ENCODE data around the gene S100A7. TPM values are rescaled to one million over a fixed set of nuclear protein-coding genes. Genes with fewer than 3 reads are reported as not detected.

Gene S100A7
- total RNA-seq (not detected), polyA plus RNA-seq (ENCODE audit: insufficient read length in 2 of 2) (not detected)
- long read RNA-seq, donor 1, result 0 reads
- long read RNA-seq, donor 2, result 0 reads
- long read RNA-seq, donor 3, result 0 reads
- long read RNA-seq, donor 4, result 0 reads

DNA sequence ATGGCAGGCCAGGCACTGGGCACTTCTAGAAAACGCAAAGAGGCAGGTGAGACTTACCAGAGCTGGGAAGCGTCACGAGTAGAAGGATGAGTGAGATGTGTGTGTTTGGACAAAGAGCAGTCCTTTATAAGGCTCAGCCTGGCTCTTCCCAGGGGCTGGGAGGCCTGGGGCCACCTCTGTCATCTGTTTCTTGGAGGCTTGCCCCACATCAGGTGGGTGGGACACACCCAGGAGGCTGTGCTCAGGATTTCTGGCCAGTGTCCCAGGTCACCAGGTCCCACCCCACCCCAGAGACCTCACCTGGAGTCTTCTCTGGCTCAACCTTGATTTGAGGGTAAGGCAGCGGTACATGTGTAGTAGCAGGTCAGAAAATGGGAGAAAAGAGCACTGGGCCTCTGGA, at the start of gene S100A7:
TSS of gene S100A7 (minus strand) at position 101 of the 400 bp plus-strand sequence. CDS start 1,638 bp downstream, outside the sequence.
- H3K9me3 ChIP-seq (ENCODE audit: control insufficient read depth, insufficient read depth, low read length), result no peaks in the 10 kb centered on the region
- no peaks in the 10 kb centered on the region for H3K4me1 ChIP-seq (ENCODE audit: control insufficient read depth, insufficient read depth, low read length)
- WGBS (ENCODE audit: insufficient coverage), result 67% methylated on average over 2 of the region's 4 CpGs
- H3K4me3 ChIP-seq (ENCODE audit: low read depth, low read length), result no peak within 1 kb of the TSS
- no peak for DNase-seq (ENCODE audit: low read depth in 4 of 6, low spot score in 6 of 6)
- H3K27ac ChIP-seq (ENCODE audit: low read depth, low read length), result no peak within 1 kb of the TSS
- H3K27me3 ChIP-seq (ENCODE audit: control insufficient read depth, insufficient read depth, low read length), result peaks cover 2% of the 10 kb centered on the region
- no peaks in the 10 kb centered on the region for H3K36me3 ChIP-seq (ENCODE audit: control insufficient read depth, insufficient read depth, low read length)

DNA sequence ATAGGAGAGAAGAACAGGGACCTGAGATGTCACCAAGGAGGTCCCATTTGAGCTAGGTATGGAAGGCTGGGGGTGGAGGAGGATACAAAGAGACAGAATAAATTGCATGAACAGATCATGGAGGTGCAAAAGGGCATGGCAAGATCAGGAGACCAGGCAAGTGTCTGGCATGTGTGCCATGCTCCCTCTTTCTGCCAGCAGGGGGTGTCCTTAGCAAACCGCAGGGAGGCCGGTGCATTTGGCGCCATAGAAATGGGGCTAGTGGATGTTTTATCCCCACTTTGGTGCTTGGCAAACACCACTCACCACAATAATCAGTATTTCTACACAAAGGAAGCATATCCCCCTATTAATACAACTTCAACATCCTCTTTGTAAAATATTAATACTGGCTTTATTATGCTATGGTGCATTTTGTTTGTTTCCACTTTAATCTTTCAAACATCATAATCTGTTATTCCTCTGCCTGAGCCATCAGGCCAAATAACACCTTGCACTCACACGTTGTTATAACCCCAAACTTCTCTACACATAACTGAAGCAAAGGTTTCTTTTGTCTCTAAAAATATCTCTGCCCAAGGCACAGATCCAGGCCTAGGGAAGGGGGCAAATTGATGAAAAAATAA, 49.4 kb upstream of the S100A7 start:
- peak in 1 of 6 donors; percentile 27 for DNase-seq (ENCODE audit: low read depth in 4 of 6, low spot score in 6 of 6)

DNA sequence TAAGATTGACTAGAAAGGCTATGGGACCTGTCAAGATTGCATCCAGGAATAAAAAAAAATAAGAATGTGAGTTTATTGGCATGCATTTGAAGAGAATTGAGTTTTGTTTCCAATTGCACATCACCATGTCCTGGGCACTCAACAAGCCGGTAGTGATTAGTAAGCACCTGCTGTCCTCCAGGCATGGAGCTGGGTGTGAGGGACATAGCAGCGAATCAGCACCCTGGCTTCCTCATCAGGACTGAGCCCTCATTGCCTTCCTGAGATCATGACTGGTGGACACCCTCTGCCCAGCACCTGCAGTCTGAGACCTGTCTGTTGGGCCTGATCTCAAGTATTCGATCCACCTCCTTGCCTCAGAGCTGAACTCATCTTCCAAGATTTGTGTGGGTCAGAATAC, 48.6 kb upstream of the S100A7 start:
- no peaks in the 10 kb centered on the region for H3K9me3 ChIP-seq (ENCODE audit: control insufficient read depth, insufficient read depth, low read length)
- 94% methylated on average over 3 of the region's 3 CpGs for WGBS (ENCODE audit: insufficient coverage)
- no peak overlapping the region for H3K4me3 ChIP-seq (ENCODE audit: low read depth, low read length)
- no peaks in the 10 kb centered on the region for H3K27me3 ChIP-seq (ENCODE audit: control insufficient read depth, insufficient read depth, low read length)
- H3K27ac ChIP-seq (ENCODE audit: low read depth, low read length), result no peak overlapping the region
- DNase-seq (ENCODE audit: low read depth in 4 of 6, low spot score in 6 of 6), result no peak
- H3K36me3 ChIP-seq (ENCODE audit: control insufficient read depth, insufficient read depth, low read length), result no peaks in the 10 kb centered on the region
- peaks cover 10% of the 10 kb centered on the region for H3K4me1 ChIP-seq (ENCODE audit: control insufficient read depth, insufficient read depth, low read length)

More for the DNA sequence above, 49.4 kb upstream of the S100A7 start:
- no peaks in the 10 kb centered on the region for H3K9me3 ChIP-seq (ENCODE audit: control insufficient read depth, insufficient read depth, low read length)
- no peak overlapping the region for H3K4me3 ChIP-seq (ENCODE audit: low read depth, low read length)
- no CpG with 5 or more reads among the region's 4 CpGs for WGBS (ENCODE audit: insufficient coverage)
- H3K36me3 ChIP-seq (ENCODE audit: control insufficient read depth, insufficient read depth, low read length), result no peaks in the 10 kb centered on the region
- H3K27ac ChIP-seq (ENCODE audit: low read depth, low read length), result no peak overlapping the region
- H3K4me1 ChIP-seq (ENCODE audit: control insufficient read depth, insufficient read depth, low read length), result peaks cover 10% of the 10 kb centered on the region
- H3K27me3 ChIP-seq (ENCODE audit: control insufficient read depth, insufficient read depth, low read length), result no peaks in the 10 kb centered on the region

DNA sequence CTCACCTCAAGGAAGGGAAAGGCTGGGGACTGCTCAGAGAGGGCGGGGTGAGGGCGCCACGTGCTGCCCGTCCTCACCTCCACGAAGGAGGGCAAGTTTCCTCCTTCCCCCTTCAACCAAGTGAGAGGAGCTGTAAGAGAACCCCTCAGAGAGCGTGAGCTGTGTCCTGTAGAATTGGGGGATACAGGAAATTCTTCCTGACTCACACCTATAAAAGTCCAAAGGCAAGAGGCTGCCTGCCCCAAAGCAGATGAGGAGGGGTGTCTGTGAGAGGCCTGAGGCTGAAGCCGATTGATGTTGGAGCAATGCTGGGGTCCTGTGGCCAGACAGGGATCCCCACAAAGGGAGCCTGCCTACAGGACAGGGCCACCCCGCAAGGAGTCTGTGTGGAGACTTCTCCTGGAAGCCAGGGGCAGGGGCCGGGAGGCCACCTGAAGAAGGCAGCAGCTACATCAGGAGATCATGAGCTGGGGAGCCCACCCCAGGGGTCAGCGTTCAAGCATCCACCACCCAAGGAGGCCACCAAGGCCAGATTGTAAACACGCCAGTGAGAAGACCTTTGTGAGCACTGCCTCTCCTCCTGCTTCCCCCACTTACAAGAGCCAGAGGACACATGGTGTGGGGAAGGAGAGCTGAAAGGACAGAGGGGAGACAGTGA, 47.6 kb upstream of the S100A7 start:
- H3K4me3 ChIP-seq (ENCODE audit: low read depth, low read length), result no peak overlapping the region
- peaks cover 10% of the 10 kb centered on the region for H3K4me1 ChIP-seq (ENCODE audit: control insufficient read depth, insufficient read depth, low read length)
- H3K36me3 ChIP-seq (ENCODE audit: control insufficient read depth, insufficient read depth, low read length), result no peaks in the 10 kb centered on the region
- no peak overlapping the region for H3K27ac ChIP-seq (ENCODE audit: low read depth, low read length)
- no peak for DNase-seq (ENCODE audit: low read depth in 4 of 6, low spot score in 6 of 6)
- no peaks in the 10 kb centered on the region for H3K9me3 ChIP-seq (ENCODE audit: control insufficient read depth, insufficient read depth, low read length)
- no peaks in the 10 kb centered on the region for H3K27me3 ChIP-seq (ENCODE audit: control insufficient read depth, insufficient read depth, low read length)
- WGBS (ENCODE audit: insufficient coverage), result 84% methylated on average over 4 of the region's 11 CpGs

DNA sequence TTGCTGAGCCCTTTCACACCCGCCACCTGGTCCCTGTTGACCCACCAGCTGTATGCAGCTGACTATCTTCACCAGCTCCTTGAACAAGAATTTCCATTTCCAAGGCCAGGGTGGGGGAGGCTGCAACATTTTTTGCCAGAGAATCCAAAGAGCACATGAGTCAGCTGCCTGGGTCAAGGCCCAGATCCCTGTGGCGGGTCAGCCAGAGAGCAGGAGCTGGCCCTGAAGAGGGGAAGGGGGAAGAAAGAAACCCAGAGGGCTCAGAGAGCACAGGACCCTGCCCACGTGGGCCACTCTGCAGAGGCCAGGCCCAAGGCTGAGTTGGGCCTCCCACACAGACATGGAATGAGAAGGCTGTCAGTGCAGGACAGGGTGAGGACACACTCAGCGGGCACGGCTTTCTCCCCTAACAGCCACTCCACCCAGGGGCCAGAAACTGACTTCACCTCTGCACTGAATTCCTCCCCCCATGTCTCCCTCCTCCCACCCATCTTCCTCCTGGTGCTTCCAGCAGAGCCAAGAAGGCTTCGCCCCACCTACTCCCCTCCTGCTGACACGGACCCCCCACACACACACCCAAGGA, 46.5 kb upstream of the S100A7 start:
- peak in 1 of 6 donors; percentile 55 for DNase-seq (ENCODE audit: low read depth in 4 of 6, low spot score in 6 of 6)
- Histone ChIP-seq H3K27ac (ENCODE audit: low read depth, low read length) (peak overlapping the region; percentile 47), H3K36me3 (ENCODE audit: control insufficient read depth, insufficient read depth, low read length) (no peaks in the 10 kb centered on the region), H3K4me1 (ENCODE audit: control insufficient read depth, insufficient read depth, low read length) (peaks cover 10% of the 10 kb centered on the region), H3K27me3 (ENCODE audit: control insufficient read depth, insufficient read depth, low read length) (no peaks in the 10 kb centered on the region), H3K4me3 (ENCODE audit: low read depth, low read length) (no peak overlapping the region), H3K9me3 (ENCODE audit: control insufficient read depth, insufficient read depth, low read length) (no peaks in the 10 kb centered on the region)
- 76% methylated on average over 5 of the region's 7 CpGs for WGBS (ENCODE audit: insufficient coverage)

DNA sequence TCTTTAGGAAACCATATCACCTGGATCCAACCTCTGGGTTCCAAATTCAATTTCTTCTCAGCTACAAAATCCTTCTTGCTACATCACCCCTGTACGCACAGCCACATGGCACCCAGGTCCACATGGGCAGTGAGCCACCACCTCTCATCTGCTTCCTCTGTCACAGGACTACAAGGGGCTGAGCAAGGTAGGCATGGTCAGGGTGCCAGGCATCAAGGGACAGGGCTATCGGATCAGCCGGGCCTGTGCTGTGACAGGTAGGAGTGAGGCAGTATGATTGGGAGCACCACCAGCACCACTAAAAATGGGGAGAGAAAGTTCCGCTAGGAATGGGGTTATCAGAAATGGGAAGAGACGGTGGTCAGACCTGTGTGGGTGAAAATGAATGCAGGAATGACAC, 45.9 kb upstream of the S100A7 start:
- no peaks in the 10 kb centered on the region for H3K27me3 ChIP-seq (ENCODE audit: control insufficient read depth, insufficient read depth, low read length)
- H3K9me3 ChIP-seq (ENCODE audit: control insufficient read depth, insufficient read depth, low read length), result no peaks in the 10 kb centered on the region
- H3K4me1 ChIP-seq (ENCODE audit: control insufficient read depth, insufficient read depth, low read length), result peaks cover 10% of the 10 kb centered on the region
- DNase-seq (ENCODE audit: low read depth in 4 of 6, low spot score in 6 of 6), result no peak
- no peak overlapping the region for H3K4me3 ChIP-seq (ENCODE audit: low read depth, low read length)
- H3K27ac ChIP-seq (ENCODE audit: low read depth, low read length), result peak overlapping the region; percentile 47
- H3K36me3 ChIP-seq (ENCODE audit: control insufficient read depth, insufficient read depth, low read length), result no peaks in the 10 kb centered on the region
- 96% methylated on average over 5 of the region's 5 CpGs for WGBS (ENCODE audit: insufficient coverage)

DNA sequence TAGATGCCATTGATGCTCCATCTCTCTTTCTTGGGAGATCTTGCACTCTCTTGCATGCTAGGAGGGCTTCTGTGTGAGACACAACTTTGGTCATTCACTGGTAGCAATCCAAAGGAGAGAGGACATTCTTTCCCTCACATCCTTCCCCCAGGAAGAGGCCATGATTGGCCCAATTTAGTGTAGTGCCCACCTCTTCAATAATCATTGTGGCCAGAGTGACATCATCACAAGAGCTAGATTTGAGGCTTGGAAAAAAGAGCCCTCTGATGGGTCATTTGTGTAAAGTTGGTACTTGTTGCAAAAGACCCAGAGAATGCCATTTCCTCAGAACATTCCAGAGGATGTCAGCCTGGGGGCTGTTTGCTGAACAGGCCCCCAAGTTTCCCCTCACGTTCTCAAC, 45.1 kb upstream of the S100A7 start:
- WGBS (ENCODE audit: insufficient coverage), result 83% methylated on average over 1 of the region's 1 CpG

DNA sequence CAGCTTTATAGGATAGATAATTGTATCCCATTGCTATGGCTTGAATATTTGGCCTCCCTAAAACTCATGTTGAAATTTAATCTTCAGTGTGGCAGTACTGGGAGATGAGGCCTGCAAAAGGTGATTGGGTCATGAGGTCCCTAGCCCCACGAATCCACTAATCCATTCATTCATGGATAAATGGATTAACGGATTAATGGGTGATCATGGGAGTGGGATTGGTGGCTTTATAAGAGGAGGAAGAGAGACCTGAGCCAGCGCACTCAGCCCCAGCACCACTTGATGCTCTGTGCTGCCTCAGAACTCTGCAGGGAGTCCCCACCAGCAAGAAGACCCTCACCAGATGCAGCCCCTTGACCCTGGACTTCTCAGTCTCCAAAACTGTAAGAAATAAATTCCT, 43.3 kb upstream of the S100A7 start:
- 100% methylated on average over 1 of the region's 3 CpGs for WGBS (ENCODE audit: insufficient coverage)
- Histone ChIP-seq H3K4me3 (ENCODE audit: low read depth, low read length) (no peak overlapping the region), H3K36me3 (ENCODE audit: control insufficient read depth, insufficient read depth, low read length) (no peaks in the 10 kb centered on the region), H3K27me3 (ENCODE audit: control insufficient read depth, insufficient read depth, low read length) (no peaks in the 10 kb centered on the region), H3K9me3 (ENCODE audit: control insufficient read depth, insufficient read depth, low read length) (no peaks in the 10 kb centered on the region), H3K27ac (ENCODE audit: low read depth, low read length) (no peak overlapping the region), H3K4me1 (ENCODE audit: control insufficient read depth, insufficient read depth, low read length) (peaks cover 7% of the 10 kb centered on the region)
- DNase-seq (ENCODE audit: low read depth in 4 of 6, low spot score in 6 of 6), result no peak

More for the DNA sequence above, 45.1 kb upstream of the S100A7 start:
- Histone ChIP-seq H3K36me3 (ENCODE audit: control insufficient read depth, insufficient read depth, low read length) (no peaks in the 10 kb centered on the region), H3K4me1 (ENCODE audit: control insufficient read depth, insufficient read depth, low read length) (peaks cover 7% of the 10 kb centered on the region), H3K9me3 (ENCODE audit: control insufficient read depth, insufficient read depth, low read length) (no peaks in the 10 kb centered on the region), H3K27ac (ENCODE audit: low read depth, low read length) (no peak overlapping the region), H3K27me3 (ENCODE audit: control insufficient read depth, insufficient read depth, low read length) (no peaks in the 10 kb centered on the region), H3K4me3 (ENCODE audit: low read depth, low read length) (no peak overlapping the region)
- DNase-seq (ENCODE audit: low read depth in 4 of 6, low spot score in 6 of 6), result no peak

DNA sequence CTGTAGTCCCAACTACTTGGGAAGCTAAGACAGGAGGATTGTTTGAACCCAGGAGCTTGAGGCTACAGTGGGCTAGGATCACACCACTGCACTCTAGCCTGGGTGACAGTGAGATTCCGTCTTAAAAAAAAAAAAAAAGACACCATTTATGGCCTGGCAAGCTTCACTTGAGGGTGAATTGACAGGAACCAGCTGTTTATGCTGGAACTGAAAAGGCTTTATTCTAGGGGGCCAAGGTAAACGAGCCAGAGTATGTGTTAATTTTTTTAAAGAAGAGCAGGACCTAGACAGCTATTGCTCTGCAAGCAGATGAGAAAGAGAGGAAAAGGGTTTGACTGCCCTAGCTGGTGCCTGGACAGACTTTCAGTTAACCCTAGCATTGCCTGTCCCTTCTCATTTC, 38.3 kb upstream of the S100A7 start:
- Histone ChIP-seq H3K27ac (ENCODE audit: low read depth, low read length) (no peak overlapping the region), H3K4me3 (ENCODE audit: low read depth, low read length) (no peak overlapping the region), H3K36me3 (ENCODE audit: control insufficient read depth, insufficient read depth, low read length) (no peaks in the 10 kb centered on the region), H3K4me1 (ENCODE audit: control insufficient read depth, insufficient read depth, low read length) (no peaks in the 10 kb centered on the region), H3K9me3 (ENCODE audit: control insufficient read depth, insufficient read depth, low read length) (no peaks in the 10 kb centered on the region), H3K27me3 (ENCODE audit: control insufficient read depth, insufficient read depth, low read length) (no peaks in the 10 kb centered on the region)
- WGBS (ENCODE audit: insufficient coverage), result 0% methylated on average over 1 of the region's 2 CpGs
- DNase-seq (ENCODE audit: low read depth in 4 of 6, low spot score in 6 of 6), result no peak
